GM23338 (cell line): Measurements from ENCODE around the gene TEN1. TPM values are rescaled to one million over a fixed set of nuclear protein-coding genes. Genes with fewer than 3 reads are reported as not detected.

Source experiments
- ATAC-seq: fragments of 200-7000 bp; cut with Tn5 transposase; 3 replicates; pipeline ENCODE4 v1.9.1; 2020
- DNase-seq: peaks from one replicate; pipeline ENCODE4 v3.0.0-alpha.2; 2015; ENCODE audit warnings: low spot score
- H2AFZ ChIP-seq: fragments of 200-600 bp; sonication (generic); 2 replicates; pipeline ENCODE4 v1.8.0; 2016; ENCODE audit warnings: antibody characterized with exemption, mild to moderate bottlenecking, moderate library complexity
- H3F3A ChIP-seq: fragments of 200-600 bp; sonication (generic); replicated peaks from 2 replicates; pipeline ENCODE4 v1.8.0; 2017; ENCODE audit warnings: antibody characterized with exemption, mixed run types, low read depth
- H3K27ac ChIP-seq: fragments of 200-600 bp; sonication (generic); 2 replicates; pipeline ENCODE4 v1.6.1; 2016; ENCODE audit warnings: low read depth
- H3K27me3 ChIP-seq: fragments of 200-600 bp; sonication (generic); 2 replicates; pipeline ENCODE4 v1.8.0; 2016; ENCODE audit warnings: mild to moderate bottlenecking, mixed run types, moderate library complexity; ENCODE audit not compliant: insufficient read depth
- H3K36me3 ChIP-seq: fragments of 200-600 bp; sonication (generic); 2 replicates; pipeline ENCODE4 v1.8.0; 2016; ENCODE audit warnings: mild to moderate bottlenecking; ENCODE audit not compliant: insufficient read depth
- H3K4me1 ChIP-seq: fragments of 200-600 bp; sonication (generic); 2 replicates; pipeline ENCODE4 v1.8.0; 2016; ENCODE audit warnings: mild to moderate bottlenecking, moderate library complexity; ENCODE audit not compliant: insufficient read depth
- H3K4me2 ChIP-seq: fragments of 200-600 bp; sonication (generic); 2 replicates; pipeline ENCODE4 v1.7.1; 2017; ENCODE audit warnings: mixed run types
- H3K4me3 ChIP-seq: fragments of 200-600 bp; sonication (generic); 2 replicates; pipeline ENCODE4 v1.6.1; 2016; ENCODE audit warnings: mixed run types
- H3K79me2 ChIP-seq: fragments of 200-600 bp; sonication (generic); replicated peaks from 2 replicates; pipeline ENCODE4 v1.8.0; 2017; ENCODE audit warnings: mild to moderate bottlenecking; ENCODE audit not compliant: insufficient read depth
- H3K9me2 ChIP-seq: fragments of 200-600 bp; sonication (generic); 2 replicates; pipeline ENCODE4 v1.8.0; 2017; ENCODE audit not compliant: insufficient read depth
- H4K20me1 ChIP-seq: fragments of 200-600 bp; sonication (generic); replicated peaks from 2 replicates; pipeline ENCODE4 v1.8.0; 2017; ENCODE audit warnings: mild to moderate bottlenecking; ENCODE audit not compliant: insufficient read depth
- H3K27ac Mint-ChIP-seq: 2 replicates; pipeline ENCODE4 v1.8.0; 2020; ENCODE audit warnings: inconsistent platforms, mild to moderate bottlenecking, moderate library complexity, mixed read lengths
- H3K27me3 Mint-ChIP-seq: 3 replicates; pipeline ENCODE4 v1.8.0; 2022; ENCODE audit warnings: low read depth, mild to moderate bottlenecking, moderate library complexity, mixed read lengths, inconsistent platforms; ENCODE audit not compliant: insufficient read depth, poor library complexity
- H3K36me3 Mint-ChIP-seq: 3 replicates; pipeline ENCODE4 v1.8.0; 2021; ENCODE audit warnings: low read depth, mild to moderate bottlenecking, inconsistent platforms, moderate library complexity, mixed read lengths
- H3K4me1 Mint-ChIP-seq: 3 replicates; pipeline ENCODE4 v1.8.0; 2020; ENCODE audit warnings: mild to moderate bottlenecking, inconsistent platforms, mixed read lengths
- H3K4me3 Mint-ChIP-seq: 3 replicates; pipeline ENCODE4 v1.8.0; 2021; ENCODE audit warnings: moderate library complexity, mild to moderate bottlenecking, inconsistent platforms, mixed read lengths
- H3K9me3 Mint-ChIP-seq: 3 replicates; pipeline ENCODE4 v1.8.0; 2020; ENCODE audit warnings: moderate library complexity, mild to moderate bottlenecking, inconsistent platforms, mixed read lengths
- CREB1 ChIP-seq: fragments of 250-450 bp; sonication (Bioruptor Pico); IDR thresholded peaks from 2 replicates; pipeline ENCODE4 v1.5.0; 2020; ENCODE audit warnings: low read depth, mild to moderate bottlenecking, moderate library complexity
- EZH2 ChIP-seq: fragments of 200-600 bp; sonication (generic); IDR thresholded peaks from one replicate; pipeline ENCODE4 v1.8.0; 2017; ENCODE audit warnings: antibody characterized with exemption, mild to moderate bottlenecking, low read depth; ENCODE audit not compliant: unreplicated experiment
- EZH2phosphoT487 ChIP-seq: fragments of 200-600 bp; sonication (generic); IDR thresholded peaks from one replicate; pipeline ENCODE4 v1.8.1; 2018; ENCODE audit warnings: antibody characterized with exemption; ENCODE audit not compliant: unreplicated experiment
- NANOG ChIP-seq: IDR thresholded peaks from 2 replicates; pipeline ENCODE4 v1.6.1; 2016; ENCODE audit warnings: antibody characterized with exemption, borderline replicate concordance
- POLR2AphosphoS5 ChIP-seq: IDR thresholded peaks from 2 replicates; pipeline ENCODE4 v1.6.1; 2016; ENCODE audit warnings: antibody characterized with exemption, low read depth
- STAT1 ChIP-seq: IDR thresholded peaks from one replicate; pipeline ENCODE4 v1.6.1; 2016; ENCODE audit warnings: antibody characterized with exemption; ENCODE audit not compliant: unreplicated experiment
- ZNF331 ChIP-seq: fragments of 250-450 bp; sonication (Bioruptor Pico); IDR thresholded peaks from 2 replicates; pipeline ENCODE4 v1.5.0; 2020; ENCODE audit warnings: low read depth, mild to moderate bottlenecking, moderate library complexity
- polyA plus RNA-seq: library from polyadenylated mRNA; unstranded; fragments of >200 nt; fragmentation: Nextera tagmentation; extraction: Ambion mirVana; gene quantifications from 2 replicates; pipeline ENCODE4 v1.2.1, GENCODE V29; 2016
- total RNA-seq: library from RNA; depleted of rRNA; stranded (reverse); fragments of >200 nt; shearing (Covaris generic); gene quantifications from 2 replicates; pipeline ENCODE4 v1.2.3, GENCODE V29; 2014
- TF ChIP-seq, protein P1 (sequence below): fragments of 250-450 bp; sonication (Bioruptor Pico); IDR thresholded peaks from 2 replicates; pipeline ENCODE4 v1.5.0; 2020; ENCODE audit warnings: mild to moderate bottlenecking, moderate library complexity
- TF ChIP-seq, protein P2 (sequence below): IDR thresholded peaks from 2 replicates; pipeline ENCODE4 v1.6.1; 2016; ENCODE audit warnings: antibody characterized with exemption
- TF ChIP-seq, protein P3 (sequence below), 2 experiments: fragments of 200-600 bp in 1 of 2; sonication (generic) in 1 of 2; conservative IDR thresholded peaks; 2 replicates each; pipeline versions ENCODE4 v1.5.1 to v1.6.1; 2016 to 2017; ENCODE audit warnings: antibody characterized with exemption in 2 of 2, low read depth in 2 of 2, mild to moderate bottlenecking in 2 of 2, moderate library complexity in 1 of 2
- TF ChIP-seq, protein P4 (sequence below): IDR thresholded peaks from one replicate; pipeline ENCODE4 v1.6.1; 2018; ENCODE audit warnings: antibody characterized with exemption; ENCODE audit not compliant: unreplicated experiment

Gene TEN1
- total and polyA plus RNA-seq, 2 experiments from 2014 or later: 11.3 to 14.1 TPM

DNA sequence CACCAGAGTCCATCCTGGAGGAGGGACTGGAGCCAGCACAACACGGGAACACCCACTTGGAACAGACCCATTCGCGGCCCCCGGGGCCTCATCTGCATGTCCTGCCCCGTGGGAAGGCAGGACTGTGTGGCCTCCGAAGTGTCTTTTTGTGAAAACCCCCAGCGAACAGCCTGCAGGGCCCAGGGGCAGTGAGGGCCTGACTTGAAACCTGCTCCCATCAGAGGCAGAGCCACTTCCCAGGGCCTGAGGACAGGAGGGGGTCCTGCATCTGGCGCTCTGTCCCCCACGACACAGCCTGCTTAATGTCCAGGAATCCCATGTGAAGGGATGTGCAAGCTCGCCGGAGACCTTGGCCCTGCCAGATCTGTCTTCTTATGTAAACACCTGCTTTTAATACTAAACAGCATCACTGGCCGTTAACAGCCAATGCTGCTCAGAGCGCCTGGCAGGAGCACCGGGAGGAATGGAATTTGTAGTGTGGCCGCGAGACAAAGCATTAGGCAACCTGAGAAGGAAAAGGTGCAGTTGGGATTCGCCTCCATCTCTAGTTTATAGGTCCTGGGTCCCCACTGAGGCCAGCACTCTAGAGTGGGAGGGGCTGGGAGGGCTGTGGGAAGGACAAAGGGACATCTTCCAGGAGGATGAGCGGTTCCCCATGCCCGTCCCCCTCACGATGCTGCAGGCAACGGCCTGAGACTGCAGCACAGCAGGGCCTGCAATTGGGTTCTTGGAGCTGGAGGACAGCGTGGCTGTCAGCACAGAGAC is 57.6 kb downstream of the TEN1 start:
- Histone ChIP-seq H3F3A (peaks cover 13% of the 10 kb centered on the region), H3K79me2 (no peaks in the 10 kb centered on the region), H3K9me2 (no peaks in the 10 kb centered on the region), H3K4me2 (0 out of 2 replicates have a peak overlapping the region, but pooled peaks have one; percentile 26), H4K20me1 (no peaks in the 10 kb centered on the region; the same call in none of the 2 replicates), H3K36me3 (peaks cover 21% of the 10 kb centered on the region), H3K4me3 (no peak overlapping the region), H3K4me1 (peaks cover 10% of the 10 kb centered on the region), H3K27ac (peak overlapping the region; percentile 59), H2AFZ (no peak overlapping the region), H3K27me3 (no peaks in the 10 kb centered on the region)
- DNase-seq (peak; percentile 74), ATAC-seq (peak; percentile 63)
- peaks cover 34% of the 10 kb centered on the region for H3K36me3 Mint-ChIP-seq
- peaks cover 3% of the 10 kb centered on the region for H3K27me3 Mint-ChIP-seq
- no peaks in the 10 kb centered on the region for H3K9me3 Mint-ChIP-seq
- H3K4me3 Mint-ChIP-seq: no peak overlapping the region
- peak overlapping the region; percentile 33; the same call in 1 of the 2 replicates for H3K27ac Mint-ChIP-seq
- TF ChIP-seq EZH2phosphoT487 (no peak), POLR2AphosphoS5 (no peak), CREB1 (no peak), STAT1 (no peak), ZNF331 (CRISPR knock-in tag) (no peak), NANOG (no peak), EZH2 (no peak)
- TF ChIP-seq, protein P1, sequence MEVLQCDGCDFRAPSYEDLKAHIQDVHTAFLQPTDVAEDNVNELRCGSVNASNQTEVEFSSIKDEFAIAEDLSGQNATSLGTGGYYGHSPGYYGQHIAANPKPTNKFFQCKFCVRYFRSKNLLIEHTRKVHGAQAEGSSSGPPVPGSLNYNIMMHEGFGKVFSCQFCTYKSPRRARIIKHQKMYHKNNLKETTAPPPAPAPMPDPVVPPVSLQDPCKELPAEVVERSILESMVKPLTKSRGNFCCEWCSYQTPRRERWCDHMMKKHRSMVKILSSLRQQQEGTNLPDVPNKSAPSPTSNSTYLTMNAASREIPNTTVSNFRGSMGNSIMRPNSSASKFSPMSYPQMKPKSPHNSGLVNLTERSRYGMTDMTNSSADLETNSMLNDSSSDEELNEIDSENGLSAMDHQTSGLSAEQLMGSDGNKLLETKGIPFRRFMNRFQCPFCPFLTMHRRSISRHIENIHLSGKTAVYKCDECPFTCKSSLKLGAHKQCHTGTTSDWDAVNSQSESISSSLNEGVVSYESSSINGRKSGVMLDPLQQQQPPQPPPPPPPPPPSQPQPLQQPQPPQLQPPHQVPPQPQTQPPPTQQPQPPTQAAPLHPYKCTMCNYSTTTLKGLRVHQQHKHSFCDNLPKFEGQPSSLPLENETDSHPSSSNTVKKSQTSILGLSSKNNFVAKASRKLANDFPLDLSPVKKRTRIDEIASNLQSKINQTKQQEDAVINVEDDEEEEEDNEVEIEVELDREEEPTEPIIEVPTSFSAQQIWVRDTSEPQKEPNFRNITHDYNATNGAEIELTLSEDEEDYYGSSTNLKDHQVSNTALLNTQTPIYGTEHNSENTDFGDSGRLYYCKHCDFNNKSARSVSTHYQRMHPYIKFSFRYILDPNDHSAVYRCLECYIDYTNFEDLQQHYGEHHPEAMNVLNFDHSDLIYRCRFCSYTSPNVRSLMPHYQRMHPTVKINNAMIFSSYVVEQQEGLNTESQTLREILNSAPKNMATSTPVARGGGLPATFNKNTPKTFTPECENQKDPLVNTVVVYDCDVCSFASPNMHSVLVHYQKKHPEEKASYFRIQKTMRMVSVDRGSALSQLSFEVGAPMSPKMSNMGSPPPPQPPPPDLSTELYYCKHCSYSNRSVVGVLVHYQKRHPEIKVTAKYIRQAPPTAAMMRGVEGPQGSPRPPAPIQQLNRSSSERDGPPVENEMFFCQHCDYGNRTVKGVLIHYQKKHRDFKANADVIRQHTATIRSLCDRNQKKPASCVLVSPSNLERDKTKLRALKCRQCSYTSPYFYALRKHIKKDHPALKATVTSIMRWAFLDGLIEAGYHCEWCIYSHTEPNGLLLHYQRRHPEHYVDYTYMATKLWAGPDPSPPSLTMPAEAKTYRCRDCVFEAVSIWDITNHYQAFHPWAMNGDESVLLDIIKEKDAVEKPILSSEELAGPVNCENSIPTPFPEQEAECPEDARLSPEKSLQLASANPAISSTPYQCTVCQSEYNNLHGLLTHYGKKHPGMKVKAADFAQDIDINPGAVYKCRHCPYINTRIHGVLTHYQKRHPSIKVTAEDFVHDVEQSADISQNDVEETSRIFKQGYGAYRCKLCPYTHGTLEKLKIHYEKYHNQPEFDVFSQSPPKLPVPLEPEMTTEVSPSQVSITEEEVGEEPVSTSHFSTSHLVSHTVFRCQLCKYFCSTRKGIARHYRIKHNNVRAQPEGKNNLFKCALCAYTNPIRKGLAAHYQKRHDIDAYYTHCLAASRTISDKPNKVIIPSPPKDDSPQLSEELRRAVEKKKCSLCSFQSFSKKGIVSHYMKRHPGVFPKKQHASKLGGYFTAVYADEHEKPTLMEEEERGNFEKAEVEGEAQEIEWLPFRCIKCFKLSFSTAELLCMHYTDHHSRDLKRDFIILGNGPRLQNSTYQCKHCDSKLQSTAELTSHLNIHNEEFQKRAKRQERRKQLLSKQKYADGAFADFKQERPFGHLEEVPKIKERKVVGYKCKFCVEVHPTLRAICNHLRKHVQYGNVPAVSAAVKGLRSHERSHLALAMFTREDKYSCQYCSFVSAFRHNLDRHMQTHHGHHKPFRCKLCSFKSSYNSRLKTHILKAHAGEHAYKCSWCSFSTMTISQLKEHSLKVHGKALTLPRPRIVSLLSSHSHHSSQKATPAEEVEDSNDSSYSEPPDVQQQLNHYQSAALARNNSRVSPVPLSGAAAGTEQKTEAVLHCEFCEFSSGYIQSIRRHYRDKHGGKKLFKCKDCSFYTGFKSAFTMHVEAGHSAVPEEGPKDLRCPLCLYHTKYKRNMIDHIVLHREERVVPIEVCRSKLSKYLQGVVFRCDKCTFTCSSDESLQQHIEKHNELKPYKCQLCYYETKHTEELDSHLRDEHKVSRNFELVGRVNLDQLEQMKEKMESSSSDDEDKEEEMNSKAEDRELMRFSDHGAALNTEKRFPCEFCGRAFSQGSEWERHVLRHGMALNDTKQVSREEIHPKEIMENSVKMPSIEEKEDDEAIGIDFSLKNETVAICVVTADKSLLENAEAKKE: no peak
- TF ChIP-seq, protein P2, sequence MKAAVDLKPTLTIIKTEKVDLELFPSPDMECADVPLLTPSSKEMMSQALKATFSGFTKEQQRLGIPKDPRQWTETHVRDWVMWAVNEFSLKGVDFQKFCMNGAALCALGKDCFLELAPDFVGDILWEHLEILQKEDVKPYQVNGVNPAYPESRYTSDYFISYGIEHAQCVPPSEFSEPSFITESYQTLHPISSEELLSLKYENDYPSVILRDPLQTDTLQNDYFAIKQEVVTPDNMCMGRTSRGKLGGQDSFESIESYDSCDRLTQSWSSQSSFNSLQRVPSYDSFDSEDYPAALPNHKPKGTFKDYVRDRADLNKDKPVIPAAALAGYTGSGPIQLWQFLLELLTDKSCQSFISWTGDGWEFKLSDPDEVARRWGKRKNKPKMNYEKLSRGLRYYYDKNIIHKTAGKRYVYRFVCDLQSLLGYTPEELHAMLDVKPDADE: no peak
- TF ChIP-seq, protein P3, sequence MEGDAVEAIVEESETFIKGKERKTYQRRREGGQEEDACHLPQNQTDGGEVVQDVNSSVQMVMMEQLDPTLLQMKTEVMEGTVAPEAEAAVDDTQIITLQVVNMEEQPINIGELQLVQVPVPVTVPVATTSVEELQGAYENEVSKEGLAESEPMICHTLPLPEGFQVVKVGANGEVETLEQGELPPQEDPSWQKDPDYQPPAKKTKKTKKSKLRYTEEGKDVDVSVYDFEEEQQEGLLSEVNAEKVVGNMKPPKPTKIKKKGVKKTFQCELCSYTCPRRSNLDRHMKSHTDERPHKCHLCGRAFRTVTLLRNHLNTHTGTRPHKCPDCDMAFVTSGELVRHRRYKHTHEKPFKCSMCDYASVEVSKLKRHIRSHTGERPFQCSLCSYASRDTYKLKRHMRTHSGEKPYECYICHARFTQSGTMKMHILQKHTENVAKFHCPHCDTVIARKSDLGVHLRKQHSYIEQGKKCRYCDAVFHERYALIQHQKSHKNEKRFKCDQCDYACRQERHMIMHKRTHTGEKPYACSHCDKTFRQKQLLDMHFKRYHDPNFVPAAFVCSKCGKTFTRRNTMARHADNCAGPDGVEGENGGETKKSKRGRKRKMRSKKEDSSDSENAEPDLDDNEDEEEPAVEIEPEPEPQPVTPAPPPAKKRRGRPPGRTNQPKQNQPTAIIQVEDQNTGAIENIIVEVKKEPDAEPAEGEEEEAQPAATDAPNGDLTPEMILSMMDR (conservative IDR thresholded peaks at IDR 0.05; ENCODE audit: low read depth in 2 of 2): no peak
- TF ChIP-seq, protein P4, sequence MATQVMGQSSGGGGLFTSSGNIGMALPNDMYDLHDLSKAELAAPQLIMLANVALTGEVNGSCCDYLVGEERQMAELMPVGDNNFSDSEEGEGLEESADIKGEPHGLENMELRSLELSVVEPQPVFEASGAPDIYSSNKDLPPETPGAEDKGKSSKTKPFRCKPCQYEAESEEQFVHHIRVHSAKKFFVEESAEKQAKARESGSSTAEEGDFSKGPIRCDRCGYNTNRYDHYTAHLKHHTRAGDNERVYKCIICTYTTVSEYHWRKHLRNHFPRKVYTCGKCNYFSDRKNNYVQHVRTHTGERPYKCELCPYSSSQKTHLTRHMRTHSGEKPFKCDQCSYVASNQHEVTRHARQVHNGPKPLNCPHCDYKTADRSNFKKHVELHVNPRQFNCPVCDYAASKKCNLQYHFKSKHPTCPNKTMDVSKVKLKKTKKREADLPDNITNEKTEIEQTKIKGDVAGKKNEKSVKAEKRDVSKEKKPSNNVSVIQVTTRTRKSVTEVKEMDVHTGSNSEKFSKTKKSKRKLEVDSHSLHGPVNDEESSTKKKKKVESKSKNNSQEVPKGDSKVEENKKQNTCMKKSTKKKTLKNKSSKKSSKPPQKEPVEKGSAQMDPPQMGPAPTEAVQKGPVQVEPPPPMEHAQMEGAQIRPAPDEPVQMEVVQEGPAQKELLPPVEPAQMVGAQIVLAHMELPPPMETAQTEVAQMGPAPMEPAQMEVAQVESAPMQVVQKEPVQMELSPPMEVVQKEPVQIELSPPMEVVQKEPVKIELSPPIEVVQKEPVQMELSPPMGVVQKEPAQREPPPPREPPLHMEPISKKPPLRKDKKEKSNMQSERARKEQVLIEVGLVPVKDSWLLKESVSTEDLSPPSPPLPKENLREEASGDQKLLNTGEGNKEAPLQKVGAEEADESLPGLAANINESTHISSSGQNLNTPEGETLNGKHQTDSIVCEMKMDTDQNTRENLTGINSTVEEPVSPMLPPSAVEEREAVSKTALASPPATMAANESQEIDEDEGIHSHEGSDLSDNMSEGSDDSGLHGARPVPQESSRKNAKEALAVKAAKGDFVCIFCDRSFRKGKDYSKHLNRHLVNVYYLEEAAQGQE: no peak
- H3K4me1 Mint-ChIP-seq: peaks cover 25% of the 10 kb centered on the region
